GM21529 (cell line): ENCODE measurements around the gene PXYLP1.

ENCODE experiments used
- ATAC-seq: cut with Tn5 transposase; IDR thresholded peaks from one replicate; pipeline ENCODE4 v1.9.1; 2021; ENCODE audit not compliant: unreplicated experiment

PXYLP1 gene

GRCh38 chr3:141320399-141321108 lies 88.9 kb downstream of the PXYLP1 start:
- peak; percentile 63 for ATAC-seq

- no peak for ATAC-seq
Measured at GRCh38 chr3:141321109-141321497, 89.5 kb downstream of the PXYLP1 start.

GRCh38 chr3:141323936-141324704 lies 92.5 kb downstream of the PXYLP1 start:
- no peak for ATAC-seq

- ATAC-seq: no peak
Measured at GRCh38 chr3:141326123-141326522, 94.5 kb downstream of the PXYLP1 start.

DNA sequence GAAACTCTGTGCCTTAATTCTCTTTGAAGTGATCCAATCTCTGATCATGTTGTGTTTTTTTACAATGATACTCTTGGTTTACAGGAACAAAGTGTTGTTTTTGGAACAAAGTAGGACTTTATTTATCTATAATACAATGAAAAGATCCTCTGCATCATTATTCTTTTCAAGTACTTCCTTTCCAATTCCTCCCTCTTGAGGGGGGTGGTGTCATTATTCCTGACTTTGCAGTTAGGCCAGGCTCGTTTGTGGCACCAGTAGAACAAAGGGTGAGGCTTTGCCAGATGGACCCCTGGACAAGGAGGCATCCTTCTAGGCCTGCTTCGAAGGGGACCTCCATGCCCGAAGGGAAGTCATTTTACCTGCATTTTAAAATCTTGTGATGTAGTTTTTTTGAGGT lies 95.0 kb downstream of the PXYLP1 start:
- ATAC-seq: no peak

DNA sequence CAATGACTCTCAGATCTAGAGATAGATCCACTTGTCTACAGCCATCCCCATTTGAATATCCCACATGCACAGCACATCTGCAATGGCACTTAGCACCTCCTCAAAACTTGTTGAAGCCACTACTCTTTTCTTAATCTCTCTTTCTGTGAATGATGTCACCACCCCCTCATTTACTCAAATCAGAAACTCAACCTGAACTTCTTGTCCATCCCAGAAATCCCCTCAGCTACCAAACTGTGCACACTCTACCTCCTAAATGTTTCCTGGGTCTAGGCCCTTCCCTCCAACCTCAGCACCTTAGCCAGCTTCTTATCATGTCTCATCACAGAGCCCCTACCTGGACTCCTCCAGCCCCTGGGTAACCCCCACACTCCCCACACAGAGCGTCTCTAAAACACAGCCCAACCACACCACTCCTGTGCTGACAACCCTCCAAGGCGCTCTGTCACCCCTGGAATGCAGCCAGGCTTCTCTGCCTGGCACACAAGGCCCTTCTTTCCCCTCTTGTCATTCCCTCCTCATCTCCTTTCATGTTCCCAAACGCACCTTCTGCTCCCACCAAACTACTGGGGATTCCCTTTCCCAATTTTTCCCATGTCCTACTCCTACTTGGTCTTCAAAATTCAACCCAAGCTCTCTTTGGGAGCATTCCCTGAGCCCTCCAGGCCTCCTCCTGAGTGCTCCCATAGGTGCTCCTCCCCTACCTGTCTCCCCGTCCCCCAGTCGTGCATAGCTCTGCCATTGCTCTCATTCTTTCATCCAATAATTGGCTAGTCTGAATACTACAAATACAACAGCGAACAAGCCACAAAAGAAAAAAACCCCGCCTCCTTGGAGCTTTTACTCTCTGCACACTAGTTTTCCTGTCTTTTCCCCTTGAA lies 96.9 kb downstream of the PXYLP1 start:
- peak; percentile 55 for ATAC-seq

GRCh38 chr3:141330235-141330634 lies 98.6 kb downstream of the PXYLP1 start:
- no peak for ATAC-seq

GRCh38 chr3:141330718-141331376 lies 99.2 kb downstream of the PXYLP1 start:
- no peak for ATAC-seq

DNA sequence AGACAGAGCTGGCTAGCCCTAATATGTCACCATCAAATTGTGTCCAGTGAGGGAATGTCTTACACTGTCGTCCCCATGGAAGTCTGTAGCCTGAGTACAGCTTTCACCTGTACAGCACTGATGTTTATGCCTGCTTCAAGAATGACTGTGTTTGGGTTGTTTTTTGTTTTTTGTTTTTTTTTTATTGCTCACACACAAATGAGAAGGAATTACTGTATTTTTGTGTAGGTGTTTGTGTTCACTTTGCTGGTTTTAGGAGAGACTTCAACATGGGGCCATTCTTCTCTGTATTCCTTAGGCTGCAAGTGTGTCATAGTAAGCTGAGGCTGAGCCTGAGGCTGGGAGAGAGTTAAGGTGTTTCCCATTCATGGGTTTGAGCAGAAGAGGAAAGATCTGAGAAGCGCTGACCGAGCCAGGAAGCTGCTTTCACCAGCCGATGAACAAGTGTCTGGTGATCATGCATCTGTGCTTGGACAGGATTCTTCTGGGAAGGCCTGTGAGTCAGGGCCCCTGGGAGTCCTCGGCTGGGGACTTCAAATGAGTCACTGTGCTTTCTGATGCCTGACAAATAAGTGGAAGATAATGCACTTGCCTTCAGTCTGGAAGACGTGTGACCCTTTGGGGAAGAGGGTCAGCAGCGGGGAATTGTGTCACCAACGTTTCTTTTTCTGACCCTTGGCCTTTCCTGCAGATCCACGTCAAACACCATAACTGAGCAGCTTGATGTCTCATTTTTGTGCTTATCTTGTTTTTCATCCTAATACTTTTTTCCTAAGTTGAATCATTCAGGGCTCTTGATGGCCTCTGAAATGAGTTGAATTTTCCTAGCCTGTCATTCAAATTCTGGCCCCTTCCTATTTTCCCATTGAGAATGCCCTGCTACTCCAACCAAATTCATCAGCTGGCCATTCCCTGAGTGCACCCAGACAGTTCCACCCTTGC lies 100.0 kb downstream of the PXYLP1 start:
- peak; percentile 34 for ATAC-seq

DNA sequence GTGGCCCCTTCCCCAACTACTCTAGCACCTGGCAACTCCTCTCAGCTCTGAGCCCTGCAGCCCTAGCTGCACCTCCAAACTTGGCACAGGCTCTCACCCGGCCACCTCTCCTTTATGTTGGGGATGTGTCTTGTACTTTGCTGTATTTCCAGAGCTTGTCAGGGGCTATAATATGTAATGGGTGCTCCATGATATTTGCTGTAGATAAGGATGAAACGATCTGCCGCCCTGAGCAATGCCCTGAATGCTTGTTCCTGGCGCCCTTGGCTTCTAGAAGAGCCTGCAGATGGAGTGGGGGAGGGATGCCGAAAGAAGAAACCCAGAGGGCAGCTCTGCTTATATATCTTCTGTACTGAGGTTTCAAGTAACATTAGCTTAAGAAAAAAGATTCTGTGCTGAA lies 100.8 kb downstream of the PXYLP1 start:
- ATAC-seq: no peak

GRCh38 chr3:141333836-141334626 lies 102.4 kb downstream of the PXYLP1 start:
- ATAC-seq: no peak

DNA sequence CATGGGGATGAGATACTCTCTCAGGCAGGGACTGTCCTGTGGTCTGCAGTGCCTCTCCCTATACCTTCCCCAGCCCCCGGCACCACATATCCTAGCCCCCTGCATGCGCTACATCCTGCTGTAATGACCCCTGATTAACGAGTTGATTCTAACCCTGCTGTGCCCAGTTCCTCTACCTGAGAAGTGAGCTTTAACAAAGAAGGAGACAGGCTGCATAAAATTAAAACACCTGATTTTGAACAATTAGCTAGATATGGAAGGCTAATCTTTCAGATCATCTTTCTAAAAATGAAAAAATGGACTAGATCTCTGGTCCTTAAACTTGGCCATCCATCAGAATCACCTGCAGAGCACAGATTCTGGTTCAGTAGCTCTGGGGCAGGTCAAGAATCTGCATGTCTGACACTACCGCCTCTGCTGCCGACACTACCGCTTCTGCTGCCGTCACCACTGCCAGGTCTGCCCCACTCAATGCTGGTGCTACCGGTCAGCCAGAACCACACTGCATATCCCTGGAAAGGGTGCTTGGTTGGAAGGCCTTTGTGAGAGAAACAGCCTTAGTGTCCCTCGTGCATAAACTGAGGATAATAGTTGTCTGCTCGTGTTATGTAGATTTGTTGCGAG lies 103.1 kb downstream of the PXYLP1 start:
- ATAC-seq: no peak

DNA sequence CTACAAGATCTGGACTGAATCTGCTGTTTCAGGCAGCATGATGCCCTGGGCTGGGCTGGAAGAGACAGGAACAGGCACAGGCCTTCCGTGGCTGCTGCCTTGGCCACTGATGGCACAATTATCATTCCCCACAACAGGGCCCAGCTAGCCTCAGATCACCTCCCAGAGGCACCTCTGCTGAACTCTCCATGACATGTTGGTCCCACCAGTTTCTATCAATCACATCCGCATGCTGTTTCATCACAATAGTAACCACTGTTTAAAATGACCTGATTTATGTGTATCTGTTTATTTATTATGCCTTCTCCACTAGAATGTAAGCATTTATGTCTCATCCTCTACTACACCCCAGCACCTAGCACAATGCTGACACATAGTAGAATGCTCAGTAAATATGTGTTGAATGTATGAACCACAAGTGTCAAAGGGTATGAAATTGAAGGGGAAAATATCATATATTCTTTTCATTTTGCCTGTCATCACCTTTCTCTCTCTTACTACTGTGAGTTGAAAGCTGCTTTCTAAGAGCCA lies 104.0 kb downstream of the PXYLP1 start:
- no peak for ATAC-seq

GRCh38 chr3:141336672-141337522 lies 105.3 kb downstream of the PXYLP1 start:
- peak; percentile 91 for ATAC-seq

DNA sequence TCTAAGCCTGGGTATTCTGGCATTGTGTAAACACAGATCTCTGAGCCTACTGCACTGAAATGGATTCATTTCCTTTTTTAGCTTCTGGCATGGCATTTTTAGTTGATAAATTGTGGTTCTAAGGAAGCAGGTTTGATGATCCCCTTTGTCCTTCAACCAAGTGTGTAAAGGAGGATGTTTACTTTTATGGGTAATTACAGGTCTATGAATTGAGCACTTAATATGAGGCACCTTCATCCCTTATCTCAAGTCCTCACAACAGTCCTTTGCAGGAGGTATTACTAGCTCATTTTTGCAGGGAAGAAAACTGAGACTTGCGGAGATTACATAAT lies 105.9 kb downstream of the PXYLP1 start:
- no peak for ATAC-seq

DNA sequence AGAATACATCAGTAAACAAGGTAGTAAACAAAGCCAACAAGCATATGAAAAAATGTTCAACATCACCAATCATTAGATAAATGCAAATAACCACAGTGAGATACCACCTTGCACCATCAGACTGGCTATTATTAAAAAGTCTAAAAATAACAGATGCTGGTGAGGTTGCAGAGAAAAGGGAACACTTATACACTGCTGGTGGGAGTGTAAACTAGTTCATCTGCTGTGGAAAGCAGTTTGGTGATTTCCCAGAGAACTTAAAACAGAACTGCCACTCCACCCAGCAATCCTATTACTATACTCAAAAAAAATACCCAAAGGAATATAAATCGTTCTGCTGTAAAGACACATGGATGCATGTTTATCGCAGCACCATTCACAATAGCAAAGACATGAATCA lies 106.4 kb downstream of the PXYLP1 start:
- ATAC-seq: no peak

- no peak for ATAC-seq
Measured at GRCh38 chr3:141338881-141339280, 107.3 kb downstream of the PXYLP1 start.

DNA sequence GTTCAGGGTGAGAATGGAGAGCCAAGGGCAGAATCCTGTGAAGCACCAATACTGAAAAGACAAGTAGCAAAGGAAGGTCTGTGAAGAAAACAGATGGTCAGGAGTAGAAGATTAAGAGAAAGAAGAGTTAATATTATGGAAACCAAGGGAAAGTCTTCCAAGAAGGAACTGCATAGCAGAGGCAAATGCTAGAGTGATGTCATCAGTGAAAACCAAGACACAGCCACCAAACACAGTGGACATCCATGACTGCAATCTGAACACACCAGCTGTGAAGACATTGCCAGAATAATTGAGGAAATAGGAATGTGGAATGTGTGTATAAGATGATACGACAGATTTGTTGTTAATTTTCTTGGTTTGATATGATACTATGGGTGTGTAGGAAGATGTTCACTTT lies 109.9 kb downstream of the PXYLP1 start:
- no peak for ATAC-seq
